ENCODE data around the gene ALG13.
"Not testable (repeated sequence)": the region's sequence is repeated elsewhere in the genome, so short reads cannot be mapped to it uniquely, and the experiment has no call there.

The ALG13 gene

GRCh38 chrX:111761578-111762135 lies 80.7 kb downstream of the ALG13 start:
- DNase-seq = no peak

- no peak for DNase-seq
Observed at GRCh38 chrX:111778591-111778990, 97.6 kb downstream of the ALG13 start.

DNA sequence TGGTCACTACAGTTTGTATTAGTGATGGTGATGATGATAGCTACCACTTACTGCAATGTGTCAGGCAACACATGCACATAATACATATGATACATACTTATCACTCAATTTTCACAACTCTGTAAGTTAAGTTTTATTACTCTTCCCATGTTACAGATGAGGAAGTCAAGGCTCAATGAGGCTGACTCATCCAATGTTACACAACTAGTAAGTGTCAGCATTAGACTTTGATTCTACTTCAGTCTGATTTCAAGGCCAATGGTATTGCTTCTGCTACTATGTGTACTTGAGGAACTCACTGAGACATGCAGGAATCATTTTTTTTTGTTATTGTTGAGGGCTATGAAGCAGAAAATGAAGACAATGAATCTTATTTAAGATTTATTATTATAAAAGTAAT lies 98.6 kb downstream of the ALG13 start:
- no peak for DNase-seq

- DNase-seq = no peak
Observed at GRCh38 chrX:111784667-111785066, 103.7 kb downstream of the ALG13 start.

DNA sequence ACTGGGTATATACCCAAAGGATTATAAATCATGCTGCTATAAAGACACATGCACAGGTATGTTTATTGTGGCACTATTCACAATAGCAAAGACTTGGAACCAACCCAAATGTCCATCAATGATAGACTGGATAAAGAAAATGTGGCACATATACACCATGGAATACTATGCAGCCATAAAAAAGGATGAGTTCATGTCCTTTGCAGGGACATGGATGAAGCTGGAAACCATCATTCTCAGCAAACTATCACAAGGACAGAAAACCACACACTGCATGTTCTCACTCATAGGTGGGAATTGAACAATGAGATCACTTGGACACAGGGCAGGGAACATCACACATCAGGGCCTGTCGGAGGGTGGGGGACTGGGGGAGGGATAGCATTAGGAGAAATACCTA lies 109.1 kb downstream of the ALG13 start:
- DNase-seq = not testable (repeated sequence)

All from CD4-positive, alpha-beta T cell treated with Interleukin-12 subunit alpha and Interleukin-12 subunit beta, for 1 hour (primary cell).